ENCODE data around the gene SPSB1. TPM values are rescaled to one million over a fixed set of nuclear protein-coding genes. Genes with fewer than 3 reads are reported as not detected.

The SPSB1 gene
- total and polyA plus RNA-seq, 10 of the 15 experiments (the other 5 are each of a cell fraction or from before 2014, with no cell fraction given), result 0.02 to 2.0 (median 0.90) TPM; not detected in 1

DNA sequence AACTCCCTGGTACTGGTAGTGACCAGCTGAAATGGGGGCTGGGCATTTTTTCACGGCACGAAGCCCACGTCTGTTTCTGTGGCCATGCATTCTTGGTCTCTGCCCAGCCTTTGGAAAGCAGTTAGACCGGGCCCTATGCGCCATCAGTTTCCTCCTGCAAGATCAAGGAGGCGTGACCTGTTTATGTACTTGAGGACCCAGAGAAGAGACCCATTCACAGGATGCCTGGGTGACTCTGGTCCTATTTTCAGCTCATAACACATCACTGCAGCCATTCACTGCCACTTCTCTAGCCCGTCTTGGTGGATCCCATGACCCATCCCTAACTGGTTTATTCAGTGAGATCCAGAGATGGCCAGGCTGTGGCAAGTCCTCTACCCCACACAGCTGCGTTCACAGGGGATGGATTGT, 70.4 kb downstream of the SPSB1 start:
- ChIA-PET POLR2A (no interaction called here), SMC1A (ENCODE audit: uncharacterized antibody, unreplicated experiment) (interaction anchor here (0.6 kb wide), 1 partner anchor 129 kb away, joined by 6 read pairs; no protein-coding TSS in a partner anchor), RAD21 (ENCODE audit: unreplicated experiment) (no interaction called here), CTCF (interaction anchor here (0.9 to 1.5 kb wide), 2 partner anchors 68 to 93 kb away, joined by 3 to 7 read pairs; no protein-coding TSS in a partner anchor)
- 45% methylated on average over 8 of the region's 8 CpGs for WGBS (ENCODE audit: insufficient coverage, insufficient replicate concordance, low lambda C conversion rate, missing lambda C conversion rate)
- H3K4me3 ChIP-seq, result no peak overlapping the region
- H3K4me1 ChIP-seq (ENCODE audit: control insufficient read depth, insufficient read depth, low read length), result peaks cover 3% of the 10 kb centered on the region; the same call in 1 of the 2 replicates
- in situ Hi-C loops (cut with MboI) (no loop called here), intact Hi-C loops (cut with micrococcal nuclease; ENCODE audit: unreplicated experiment) (no loop called here)
- no peak overlapping the region for H2AFZ ChIP-seq (ENCODE audit: control insufficient read depth, low read depth, low read length)
- no peak overlapping the region for H3K9ac ChIP-seq (ENCODE audit: control insufficient read depth, insufficient read depth, low read length)
- H3K36me3 ChIP-seq (ENCODE audit: control insufficient read depth in 2 of 2, insufficient read depth in 2 of 2, low read length in 1 of 2), result no peaks in the 10 kb centered on the region
- H3K79me2 ChIP-seq (ENCODE audit: control insufficient read depth, insufficient read depth, low read length), result no peaks in the 10 kb centered on the region
- H4K20me1 ChIP-seq (ENCODE audit: control insufficient read depth, insufficient read depth), result no peaks in the 10 kb centered on the region
- FAIRE-seq (no peak), ATAC-seq (no peak), DNase-seq (ENCODE audit: low read depth, low spot score) (no peak)
- H3K27ac ChIP-seq (ENCODE audit: control insufficient read depth, insufficient read depth), result no peak overlapping the region
- H3K4me2 ChIP-seq (ENCODE audit: control insufficient read depth, insufficient read depth), result no peak overlapping the region
- no TSS peak for BruUV-seq (replicated peaks)
- H3K27me3 ChIP-seq (replicated peaks in 1 of 2; ENCODE audit: control insufficient read depth in 2 of 2, insufficient read depth in 2 of 2, low read length in 1 of 2), result no peaks in the 10 kb centered on the region
- H3K9me3 ChIP-seq (replicated peaks; ENCODE audit: control insufficient read depth, insufficient read depth, low read length), result no peaks in the 10 kb centered on the region
- TF ChIP-seq PAX5 (IDR thresholded peaks at IDR 0.05; ENCODE audit: borderline replicate concordance, low read depth, low read length) (peak; percentile 67; the same call in 1 of the 2 replicates), SREBF2 (IDR thresholded peaks at IDR 0.05; ENCODE audit: low read length) (no peak)

DNA sequence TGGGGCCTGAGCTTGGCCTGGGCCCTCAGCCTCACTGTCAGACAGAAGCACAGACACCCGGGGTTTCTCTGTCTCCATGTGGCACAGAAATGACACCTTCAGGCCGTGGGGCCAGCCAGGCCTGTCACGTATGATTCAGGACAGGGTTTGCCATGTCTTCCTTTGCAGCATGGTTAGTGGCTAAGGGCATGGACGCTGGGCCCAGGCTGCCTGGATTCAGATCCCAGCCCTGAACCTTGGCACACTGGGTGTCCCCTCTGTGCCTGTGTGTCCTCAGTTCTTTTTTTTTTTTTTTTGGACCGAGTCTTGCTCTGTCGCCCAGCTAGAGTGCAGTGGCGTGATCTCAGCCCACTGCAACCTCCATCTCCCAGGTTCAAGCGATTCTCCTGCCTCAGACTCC, 73.6 kb downstream of the SPSB1 start:
- Histone ChIP-seq H2AFZ (ENCODE audit: control insufficient read depth, low read depth, low read length) (no peak overlapping the region), H3K27me3 (replicated peaks in 1 of 2; ENCODE audit: control insufficient read depth in 2 of 2, insufficient read depth in 2 of 2, low read length in 1 of 2) (no peaks in the 10 kb centered on the region), H3K36me3 (ENCODE audit: control insufficient read depth in 2 of 2, insufficient read depth in 2 of 2, low read length in 1 of 2) (no peaks in the 10 kb centered on the region), H3K27ac (ENCODE audit: control insufficient read depth, insufficient read depth) (no peak overlapping the region), H3K4me2 (ENCODE audit: control insufficient read depth, insufficient read depth) (no peak overlapping the region), H3K9ac (ENCODE audit: control insufficient read depth, insufficient read depth, low read length) (no peak overlapping the region), H3K4me1 (ENCODE audit: control insufficient read depth, insufficient read depth, low read length) (peaks cover 3% of the 10 kb centered on the region; the same call in 1 of the 2 replicates), H3K79me2 (ENCODE audit: control insufficient read depth, insufficient read depth, low read length) (no peaks in the 10 kb centered on the region), H4K20me1 (ENCODE audit: control insufficient read depth, insufficient read depth) (no peaks in the 10 kb centered on the region), H3K9me3 (replicated peaks; ENCODE audit: control insufficient read depth, insufficient read depth, low read length) (no peaks in the 10 kb centered on the region), H3K4me3 (no peak overlapping the region)
- intact Hi-C loops (cut with micrococcal nuclease; ENCODE audit: unreplicated experiment), result no loop called here
- DNase-seq (ENCODE audit: low read depth, low spot score) (no peak), ATAC-seq (no peak), FAIRE-seq (no peak)
- in situ Hi-C loops (cut with MboI), result no loop called here
- ChIA-PET SMC1A (ENCODE audit: uncharacterized antibody, unreplicated experiment) (interaction anchor here (0.6 to 0.9 kb wide), 2 partner anchors 89 to 494 kb away, joined by 3 to 4 read pairs; no protein-coding TSS in a partner anchor), CTCF (interaction anchor here (1.7 kb wide), 1 partner anchor 77 kb away, joined by 4 read pairs; no protein-coding TSS in a partner anchor), POLR2A (interaction anchor here (0.7 kb wide), 1 partner anchor 30 kb away, joined by 3 read pairs; no protein-coding TSS in a partner anchor), RAD21 (ENCODE audit: unreplicated experiment) (no interaction called here)
- BruUV-seq (replicated peaks), result no TSS peak
- WGBS (ENCODE audit: insufficient coverage, insufficient replicate concordance, low lambda C conversion rate, missing lambda C conversion rate), result 57% methylated on average over 6 of the region's 8 CpGs
- TF ChIP-seq MEF2A (IDR thresholded peaks at IDR 0.05; ENCODE audit: insufficient read depth, low read depth, low read length), result no peak
- TF ChIP-seq ZNF217 (IDR thresholded peaks at IDR 0.05), result no peak
- TF ChIP-seq MTA3 (IDR thresholded peaks at IDR 0.05; ENCODE audit: borderline replicate concordance, low read length), result no peak
- TF ChIP-seq HDAC2 (IDR thresholded peaks at IDR 0.05), result no peak
- TF ChIP-seq, protein P1, sequence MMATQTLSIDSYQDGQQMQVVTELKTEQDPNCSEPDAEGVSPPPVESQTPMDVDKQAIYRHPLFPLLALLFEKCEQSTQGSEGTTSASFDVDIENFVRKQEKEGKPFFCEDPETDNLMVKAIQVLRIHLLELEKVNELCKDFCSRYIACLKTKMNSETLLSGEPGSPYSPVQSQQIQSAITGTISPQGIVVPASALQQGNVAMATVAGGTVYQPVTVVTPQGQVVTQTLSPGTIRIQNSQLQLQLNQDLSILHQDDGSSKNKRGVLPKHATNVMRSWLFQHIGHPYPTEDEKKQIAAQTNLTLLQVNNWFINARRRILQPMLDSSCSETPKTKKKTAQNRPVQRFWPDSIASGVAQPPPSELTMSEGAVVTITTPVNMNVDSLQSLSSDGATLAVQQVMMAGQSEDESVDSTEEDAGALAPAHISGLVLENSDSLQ (IDR thresholded peaks at IDR 0.05), result no peak
- TF ChIP-seq BCL11A (IDR thresholded peaks at IDR 0.05; ENCODE audit: low read depth, low read length), result no peak
- TF ChIP-seq FOS (IDR thresholded peaks at IDR 0.05; ENCODE audit: borderline replicate concordance, extremely low read depth, insufficient read length), result no peak
- no peak for TF ChIP-seq BRCA1 (IDR thresholded peaks at IDR 0.05; ENCODE audit: low read depth, low read length)
- TF ChIP-seq, protein P2, sequence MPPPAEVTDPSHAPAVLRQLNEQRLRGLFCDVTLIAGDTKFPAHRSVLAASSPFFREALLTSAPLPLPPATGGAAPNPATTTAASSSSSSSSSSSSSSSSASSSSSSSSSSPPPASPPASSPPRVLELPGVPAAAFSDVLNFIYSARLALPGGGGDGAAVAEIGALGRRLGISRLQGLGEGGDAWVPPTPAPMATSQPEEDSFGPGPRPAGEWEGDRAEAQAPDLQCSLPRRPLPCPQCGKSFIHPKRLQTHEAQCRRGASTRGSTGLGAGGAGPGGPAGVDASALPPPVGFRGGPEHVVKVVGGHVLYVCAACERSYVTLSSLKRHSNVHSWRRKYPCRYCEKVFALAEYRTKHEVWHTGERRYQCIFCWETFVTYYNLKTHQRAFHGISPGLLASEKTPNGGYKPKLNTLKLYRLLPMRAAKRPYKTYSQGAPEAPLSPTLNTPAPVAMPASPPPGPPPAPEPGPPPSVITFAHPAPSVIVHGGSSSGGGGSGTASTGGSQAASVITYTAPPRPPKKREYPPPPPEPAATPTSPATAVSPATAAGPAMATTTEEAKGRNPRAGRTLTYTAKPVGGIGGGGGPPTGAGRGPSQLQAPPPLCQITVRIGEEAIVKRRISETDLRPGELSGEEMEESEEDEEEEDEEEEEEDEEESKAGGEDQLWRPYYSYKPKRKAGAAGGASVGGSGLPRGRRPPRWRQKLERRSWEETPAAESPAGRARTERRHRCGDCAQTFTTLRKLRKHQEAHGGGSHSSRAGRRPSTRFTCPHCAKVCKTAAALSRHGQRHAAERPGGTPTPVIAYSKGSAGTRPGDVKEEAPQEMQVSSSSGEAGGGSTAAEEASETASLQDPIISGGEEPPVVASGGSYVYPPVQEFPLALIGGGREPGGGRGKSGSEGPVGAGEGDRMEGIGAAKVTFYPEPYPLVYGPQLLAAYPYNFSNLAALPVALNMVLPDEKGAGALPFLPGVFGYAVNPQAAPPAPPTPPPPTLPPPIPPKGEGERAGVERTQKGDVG (CRISPR knock-in tag; IDR thresholded peaks at IDR 0.05), result no peak
- no peak for TF ChIP-seq MYC (IDR thresholded peaks at IDR 0.05; ENCODE audit: insufficient read depth, insufficient read length, insufficient replicate concordance, low read length, severe bottlenecking)
- TF ChIP-seq TCF7 (IDR thresholded peaks at IDR 0.05; ENCODE audit: borderline replicate concordance), result no peak
- no peak for TF ChIP-seq EGR1 (IDR thresholded peaks at IDR 0.05; ENCODE audit: borderline replicate concordance in 1 of 2, low read depth in 2 of 2, low read length in 2 of 2)

All from GM12878 (cell line).